ENCODE data around the gene EMSY. TPM values are rescaled to one million over a fixed set of nuclear protein-coding genes. Genes with fewer than 3 reads are reported as not detected.

The EMSY gene
- total and polyA plus RNA-seq, 9 of the 15 experiments (the other 6 are each of a cell fraction or from before 2014, with no cell fraction given): 12.7 to 25.4 (median 17.9) TPM

DNA sequence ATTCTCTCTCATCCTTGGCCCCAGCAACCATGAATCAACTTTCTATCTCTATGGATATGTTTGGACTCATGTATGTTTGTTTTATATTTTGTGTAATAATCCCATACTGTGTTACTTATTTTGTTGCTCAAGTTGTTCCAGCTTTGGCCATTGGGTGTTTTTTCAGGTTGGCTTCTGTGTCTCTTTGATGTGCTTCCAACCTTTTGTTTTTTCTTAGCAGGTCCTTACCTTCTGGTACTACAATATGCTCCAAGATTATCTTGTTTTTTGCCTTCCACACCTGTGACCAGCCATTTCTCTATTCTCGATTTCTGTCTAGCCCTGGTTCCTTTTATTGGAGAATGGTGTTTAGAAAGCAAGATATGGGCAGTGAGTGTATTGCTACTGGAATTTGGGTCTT lies 49.5 kb upstream of the EMSY start:
- no peaks in the 10 kb centered on the region for H3K9me3 ChIP-seq (replicated peaks; ENCODE audit: control insufficient read depth, insufficient read depth, low read depth, low read length)
- WGBS (ENCODE audit: insufficient coverage, low coverage, missing lambda C conversion rate): 0% methylated on average over 1 of the region's 1 CpG
- peaks cover 2 to 6% of the 10 kb centered on the region in 2 experiments; a peak in 4 of 5 replicates for H3K27me3 ChIP-seq (ENCODE audit: control insufficient read depth in 2 of 2, insufficient read depth in 2 of 2, low read length in 2 of 2)
- no TSS peak for BruUV-seq (replicated peaks)
- ChIA-PET CTCF (ENCODE audit: low intra/inter-chr PET ratio) (no interaction called here), POLR2A (interaction anchor here (0.5 to 0.9 kb wide), 2 partner anchors 17 to 51 kb away, joined by 3 read pairs; no protein-coding TSS in a partner anchor)
- H2AFZ ChIP-seq (ENCODE audit: low read depth, low read length): no peak overlapping the region
- DNase-seq (ENCODE audit: extremely low read depth in 1 of 4, low spot score in 3 of 4) (no peak), ATAC-seq (no peak), FAIRE-seq (no peak)
- in situ Hi-C loops (cut with MboI): no loop called here
- TF ChIP-seq RBM34 (IDR thresholded peaks at IDR 0.05; ENCODE audit: borderline replicate concordance, insufficient read depth, low read length) (no peak), RBBP5 (IDR thresholded peaks at IDR 0.05; ENCODE audit: borderline replicate concordance, insufficient read depth, low read length, poor library complexity, severe bottlenecking) (no peak), TBP (optimal IDR thresholded peaks at IDR 0.05; ENCODE audit: low read depth, low read length) (no peak), MTA3 (IDR thresholded peaks at IDR 0.05; ENCODE audit: borderline replicate concordance) (no peak), ZNF197 (CRISPR knock-in tag; IDR thresholded peaks at IDR 0.05; ENCODE audit: low read depth) (no peak), NRF1 (conservative IDR thresholded peaks at IDR 0.05 in 1 of 2, IDR thresholded peaks at IDR 0.05 in 1 of 2) (no peak), HMGN3 (IDR thresholded peaks at IDR 0.05; ENCODE audit: borderline replicate concordance, extremely low read depth, insufficient read length, low read depth, low read length) (no peak), STAT5A (IDR thresholded peaks at IDR 0.05; ENCODE audit: borderline replicate concordance, low read length) (no peak)
- TF ChIP-seq, protein P1, sequence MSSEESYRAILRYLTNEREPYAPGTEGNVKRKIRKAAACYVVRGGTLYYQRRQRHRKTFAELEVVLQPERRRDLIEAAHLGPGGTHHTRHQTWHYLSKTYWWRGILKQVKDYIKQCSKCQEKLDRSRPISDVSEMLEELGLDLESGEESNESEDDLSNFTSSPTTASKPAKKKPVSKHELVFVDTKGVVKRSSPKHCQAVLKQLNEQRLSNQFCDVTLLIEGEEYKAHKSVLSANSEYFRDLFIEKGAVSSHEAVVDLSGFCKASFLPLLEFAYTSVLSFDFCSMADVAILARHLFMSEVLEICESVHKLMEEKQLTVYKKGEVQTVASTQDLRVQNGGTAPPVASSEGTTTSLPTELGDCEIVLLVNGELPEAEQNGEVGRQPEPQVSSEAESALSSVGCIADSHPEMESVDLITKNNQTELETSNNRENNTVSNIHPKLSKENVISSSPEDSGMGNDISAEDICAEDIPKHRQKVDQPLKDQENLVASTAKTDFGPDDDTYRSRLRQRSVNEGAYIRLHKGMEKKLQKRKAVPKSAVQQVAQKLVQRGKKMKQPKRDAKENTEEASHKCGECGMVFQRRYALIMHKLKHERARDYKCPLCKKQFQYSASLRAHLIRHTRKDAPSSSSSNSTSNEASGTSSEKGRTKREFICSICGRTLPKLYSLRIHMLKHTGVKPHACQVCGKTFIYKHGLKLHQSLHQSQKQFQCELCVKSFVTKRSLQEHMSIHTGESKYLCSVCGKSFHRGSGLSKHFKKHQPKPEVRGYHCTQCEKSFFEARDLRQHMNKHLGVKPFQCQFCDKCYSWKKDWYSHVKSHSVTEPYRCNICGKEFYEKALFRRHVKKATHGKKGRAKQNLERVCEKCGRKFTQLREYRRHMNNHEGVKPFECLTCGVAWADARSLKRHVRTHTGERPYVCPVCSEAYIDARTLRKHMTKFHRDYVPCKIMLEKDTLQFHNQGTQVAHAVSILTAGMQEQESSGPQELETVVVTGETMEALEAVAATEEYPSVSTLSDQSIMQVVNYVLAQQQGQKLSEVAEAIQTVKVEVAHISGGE (CRISPR knock-in tag; IDR thresholded peaks at IDR 0.05): no peak
- TF ChIP-seq, protein P2, sequence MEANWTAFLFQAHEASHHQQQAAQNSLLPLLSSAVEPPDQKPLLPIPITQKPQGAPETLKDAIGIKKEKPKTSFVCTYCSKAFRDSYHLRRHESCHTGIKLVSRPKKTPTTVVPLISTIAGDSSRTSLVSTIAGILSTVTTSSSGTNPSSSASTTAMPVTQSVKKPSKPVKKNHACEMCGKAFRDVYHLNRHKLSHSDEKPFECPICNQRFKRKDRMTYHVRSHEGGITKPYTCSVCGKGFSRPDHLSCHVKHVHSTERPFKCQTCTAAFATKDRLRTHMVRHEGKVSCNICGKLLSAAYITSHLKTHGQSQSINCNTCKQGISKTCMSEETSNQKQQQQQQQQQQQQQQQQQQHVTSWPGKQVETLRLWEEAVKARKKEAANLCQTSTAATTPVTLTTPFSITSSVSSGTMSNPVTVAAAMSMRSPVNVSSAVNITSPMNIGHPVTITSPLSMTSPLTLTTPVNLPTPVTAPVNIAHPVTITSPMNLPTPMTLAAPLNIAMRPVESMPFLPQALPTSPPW (CRISPR knock-in tag; IDR thresholded peaks at IDR 0.05): no peak
- TF ChIP-seq, protein P3, sequence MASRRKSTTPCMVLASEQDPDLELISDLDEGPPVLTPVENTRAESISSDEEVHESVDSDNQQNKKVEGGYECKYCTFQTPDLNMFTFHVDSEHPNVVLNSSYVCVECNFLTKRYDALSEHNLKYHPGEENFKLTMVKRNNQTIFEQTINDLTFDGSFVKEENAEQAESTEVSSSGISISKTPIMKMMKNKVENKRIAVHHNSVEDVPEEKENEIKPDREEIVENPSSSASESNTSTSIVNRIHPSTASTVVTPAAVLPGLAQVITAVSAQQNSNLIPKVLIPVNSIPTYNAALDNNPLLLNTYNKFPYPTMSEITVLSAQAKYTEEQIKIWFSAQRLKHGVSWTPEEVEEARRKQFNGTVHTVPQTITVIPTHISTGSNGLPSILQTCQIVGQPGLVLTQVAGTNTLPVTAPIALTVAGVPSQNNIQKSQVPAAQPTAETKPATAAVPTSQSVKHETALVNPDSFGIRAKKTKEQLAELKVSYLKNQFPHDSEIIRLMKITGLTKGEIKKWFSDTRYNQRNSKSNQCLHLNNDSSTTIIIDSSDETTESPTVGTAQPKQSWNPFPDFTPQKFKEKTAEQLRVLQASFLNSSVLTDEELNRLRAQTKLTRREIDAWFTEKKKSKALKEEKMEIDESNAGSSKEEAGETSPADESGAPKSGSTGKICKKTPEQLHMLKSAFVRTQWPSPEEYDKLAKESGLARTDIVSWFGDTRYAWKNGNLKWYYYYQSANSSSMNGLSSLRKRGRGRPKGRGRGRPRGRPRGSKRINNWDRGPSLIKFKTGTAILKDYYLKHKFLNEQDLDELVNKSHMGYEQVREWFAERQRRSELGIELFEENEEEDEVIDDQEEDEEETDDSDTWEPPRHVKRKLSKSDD (conservative IDR thresholded peaks at IDR 0.05; ENCODE audit: low read length): no peak
- H3K79me2 ChIP-seq (ENCODE audit: control insufficient read depth, insufficient read depth, low read length): no peaks in the 10 kb centered on the region
- H3K36me3 ChIP-seq (ENCODE audit: control insufficient read depth, insufficient read depth, low read length): no peaks in the 10 kb centered on the region
- H3K9ac ChIP-seq (ENCODE audit: insufficient read depth in 1 of 2, low read depth in 2 of 2, low read length in 2 of 2): no peak overlapping the region
- no peak overlapping the region for H3K27ac ChIP-seq (ENCODE audit: extremely low read depth, low read depth, low read length)
- intact Hi-C loops (cut with micrococcal nuclease): no loop called here
- no peaks in the 10 kb centered on the region for H3K9me1 ChIP-seq (ENCODE audit: control insufficient read depth, insufficient read depth, low read length)
- no peak overlapping the region for H3K4me3 ChIP-seq
- no peaks in the 10 kb centered on the region for H3K4me1 ChIP-seq (replicated peaks in 1 of 2; ENCODE audit: control insufficient read depth in 2 of 2, insufficient read depth in 2 of 2, low read length in 2 of 2)
- no peaks in the 10 kb centered on the region for H4K20me1 ChIP-seq (replicated peaks; ENCODE audit: control insufficient read depth, insufficient read depth, low read length)
- no peak overlapping the region for H3K4me2 ChIP-seq (ENCODE audit: insufficient read depth, low read length)

All from K562 (cell line).